ENCODE results near the gene ODC1. TPM values are rescaled to one million over a fixed set of nuclear protein-coding genes. Genes with fewer than 3 reads are reported as not detected.

The ODC1 gene
- total RNA-seq, 2 donors from 2014 or later = 72.0 to 73.5 TPM

- no peak for ATAC-seq (replicated peaks in 1 of 2)
- Mint-ChIP-seq H3K4me1 (ENCODE audit: low read depth) (peaks cover 11% of the 10 kb centered on the region), H3K27me3 (ENCODE audit: low read depth) (peaks cover 8% of the 10 kb centered on the region), H3K9me3 (no peaks in the 10 kb centered on the region), H3K4me3 (peak overlapping the region in 1 of 2 donors; percentile 24), H3K27ac (no peak overlapping the region), H3K36me3 (ENCODE audit: insufficient read depth in 2 of 2) (no peaks in the 10 kb centered on the region)
- no peak for DNase-seq
These were observed 14.7 kb downstream of the ODC1 start for GRCh38 chr2:10433264-10433946.

- Mint-ChIP-seq H3K27ac (peak overlapping the region; percentile 39), H3K4me3 (peak overlapping the region; percentile 80 to 91), H3K9me3 (no peaks in the 10 kb centered on the region), H3K36me3 (ENCODE audit: insufficient read depth in 2 of 2) (no peaks in the 10 kb centered on the region), H3K27me3 (ENCODE audit: low read depth) (peaks cover 8% of the 10 kb centered on the region), H3K4me1 (ENCODE audit: low read depth) (peaks cover 11% of the 10 kb centered on the region)
- DNase-seq = peak in 1 of 2 donors; percentile 46
- ATAC-seq (replicated peaks in 1 of 2) = peak; percentile 11 to 83
These were observed 15.6 kb downstream of the ODC1 start for GRCh38 chr2:10432311-10433181.

GRCh38 chr2:10431797-10432196 lies 16.3 kb downstream of the ODC1 start:
- H3K4me3 Mint-ChIP-seq = peak overlapping the region; percentile 80 to 91
- peak overlapping the region; percentile 39 for H3K27ac Mint-ChIP-seq
- H3K36me3 Mint-ChIP-seq (ENCODE audit: insufficient read depth in 2 of 2) = no peaks in the 10 kb centered on the region
- peaks cover 11% of the 10 kb centered on the region for H3K4me1 Mint-ChIP-seq (ENCODE audit: low read depth)
- ATAC-seq (replicated peaks in 1 of 2) = peak in 1 of 2 donors; percentile 31
- H3K27me3 Mint-ChIP-seq (ENCODE audit: low read depth) = peaks cover 8% of the 10 kb centered on the region
- H3K9me3 Mint-ChIP-seq = no peaks in the 10 kb centered on the region
- no peak for DNase-seq

- H3K27ac Mint-ChIP-seq = no peak overlapping the region
These were observed 17.1 kb downstream of the ODC1 start for GRCh38 chr2:10430886-10431622.

GRCh38 chr2:10428924-10429323 lies 19.2 kb downstream of the ODC1 start:
- no peak overlapping the region for H3K4me3 Mint-ChIP-seq
- no peak overlapping the region for H3K27ac Mint-ChIP-seq
- no peak for ATAC-seq (replicated peaks in 1 of 2)
- no peaks in the 10 kb centered on the region for H3K36me3 Mint-ChIP-seq (ENCODE audit: insufficient read depth in 2 of 2)
- no peak for DNase-seq
- H3K4me1 Mint-ChIP-seq (ENCODE audit: low read depth) = peaks cover 11% of the 10 kb centered on the region
- H3K9me3 Mint-ChIP-seq = no peaks in the 10 kb centered on the region
- peaks cover 8% of the 10 kb centered on the region for H3K27me3 Mint-ChIP-seq (ENCODE audit: low read depth)

More at GRCh38 chr2:10430886-10431622, 17.1 kb downstream of the ODC1 start:
- DNase-seq (no peak), ATAC-seq (replicated peaks in 1 of 2) (no peak)
- no peaks in the 10 kb centered on the region for H3K9me3 Mint-ChIP-seq
- H3K27me3 Mint-ChIP-seq (ENCODE audit: low read depth) = peaks cover 8% of the 10 kb centered on the region
- no peaks in the 10 kb centered on the region for H3K36me3 Mint-ChIP-seq (ENCODE audit: insufficient read depth in 2 of 2)
- peaks cover 11% of the 10 kb centered on the region for H3K4me1 Mint-ChIP-seq (ENCODE audit: low read depth)
- peak overlapping the region in 1 of 2 donors; percentile 91 for H3K4me3 Mint-ChIP-seq

GRCh38 chr2:10428355-10428754 lies 19.8 kb downstream of the ODC1 start:
- Mint-ChIP-seq H3K4me3 (no peak overlapping the region), H3K36me3 (ENCODE audit: insufficient read depth in 2 of 2) (no peaks in the 10 kb centered on the region), H3K27me3 (ENCODE audit: low read depth) (peaks cover 6% of the 10 kb centered on the region), H3K4me1 (ENCODE audit: low read depth) (peaks cover 11% of the 10 kb centered on the region), H3K9me3 (no peaks in the 10 kb centered on the region), H3K27ac (no peak overlapping the region)
- DNase-seq (no peak), ATAC-seq (replicated peaks in 1 of 2) (no peak)

- H3K4me3 Mint-ChIP-seq = no peak overlapping the region
- H3K27me3 Mint-ChIP-seq (ENCODE audit: low read depth) = no peaks in the 10 kb centered on the region
- no peaks in the 10 kb centered on the region for H3K9me3 Mint-ChIP-seq
- H3K4me1 Mint-ChIP-seq (ENCODE audit: low read depth) = peaks cover 6% of the 10 kb centered on the region
- DNase-seq = no peak
- H3K27ac Mint-ChIP-seq = no peak overlapping the region
- H3K36me3 Mint-ChIP-seq (ENCODE audit: insufficient read depth in 2 of 2) = no peaks in the 10 kb centered on the region
- ATAC-seq (replicated peaks in 1 of 2) = no peak
These were observed 20.5 kb downstream of the ODC1 start for GRCh38 chr2:10427618-10427949.

- H3K4me3 Mint-ChIP-seq = no peak overlapping the region
- H3K9me3 Mint-ChIP-seq = no peaks in the 10 kb centered on the region
- peaks cover 3% of the 10 kb centered on the region for H3K4me1 Mint-ChIP-seq (ENCODE audit: low read depth)
- no peaks in the 10 kb centered on the region for H3K27me3 Mint-ChIP-seq (ENCODE audit: low read depth)
- DNase-seq = no peak
- H3K27ac Mint-ChIP-seq = no peak overlapping the region
- H3K36me3 Mint-ChIP-seq (ENCODE audit: insufficient read depth in 2 of 2) = no peaks in the 10 kb centered on the region
- no peak for ATAC-seq (replicated peaks in 1 of 2)
These were observed 21.2 kb downstream of the ODC1 start for GRCh38 chr2:10426726-10427617.

GRCh38 chr2:10425699-10426098 lies 22.4 kb downstream of the ODC1 start:
- no peaks in the 10 kb centered on the region for H3K36me3 Mint-ChIP-seq (ENCODE audit: insufficient read depth in 2 of 2)
- DNase-seq = no peak
- ATAC-seq (replicated peaks in 1 of 2) = no peak

GRCh38 chr2:10424916-10425505 lies 23.1 kb downstream of the ODC1 start:
- Mint-ChIP-seq H3K9me3 (no peaks in the 10 kb centered on the region), H3K27me3 (ENCODE audit: low read depth) (no peaks in the 10 kb centered on the region), H3K27ac (no peak overlapping the region), H3K4me1 (ENCODE audit: low read depth) (no peaks in the 10 kb centered on the region), H3K36me3 (ENCODE audit: insufficient read depth in 2 of 2) (no peaks in the 10 kb centered on the region), H3K4me3 (no peak overlapping the region)
- ATAC-seq (replicated peaks in 1 of 2) = no peak
- DNase-seq = no peak

More at GRCh38 chr2:10425699-10426098, 22.4 kb downstream of the ODC1 start:
- no peak overlapping the region for H3K27ac Mint-ChIP-seq
- no peaks in the 10 kb centered on the region for H3K9me3 Mint-ChIP-seq
- H3K4me1 Mint-ChIP-seq (ENCODE audit: low read depth) = no peaks in the 10 kb centered on the region
- no peak overlapping the region for H3K4me3 Mint-ChIP-seq
- H3K27me3 Mint-ChIP-seq (ENCODE audit: low read depth) = no peaks in the 10 kb centered on the region

- Mint-ChIP-seq H3K4me1 (ENCODE audit: low read depth) (no peaks in the 10 kb centered on the region), H3K27me3 (ENCODE audit: low read depth) (no peaks in the 10 kb centered on the region), H3K36me3 (ENCODE audit: insufficient read depth in 2 of 2) (peaks cover 0 to 2% of the 10 kb centered on the region in 2 donors), H3K4me3 (no peak overlapping the region), H3K27ac (no peak overlapping the region), H3K9me3 (no peaks in the 10 kb centered on the region)
- no peak for DNase-seq
- ATAC-seq (replicated peaks in 1 of 2) = no peak
These were observed 24.1 kb downstream of the ODC1 start for GRCh38 chr2:10424051-10424450.

GRCh38 chr2:10423400-10423774 lies 24.7 kb downstream of the ODC1 start:
- Mint-ChIP-seq H3K4me3 (no peak overlapping the region), H3K4me1 (ENCODE audit: low read depth) (no peaks in the 10 kb centered on the region), H3K36me3 (ENCODE audit: insufficient read depth in 2 of 2) (peaks cover 0 to 2% of the 10 kb centered on the region in 2 donors), H3K9me3 (no peaks in the 10 kb centered on the region), H3K27me3 (ENCODE audit: low read depth) (no peaks in the 10 kb centered on the region), H3K27ac (no peak overlapping the region)
- ATAC-seq (replicated peaks in 1 of 2) (no peak), DNase-seq (no peak)

Measured in activated T-cell treated with anti-CD3 and anti-CD28 coated beads, Interleukin-2, amount 50 U/mL, for 72 hours (primary cell).